Measurements from ENCODE around the gene RAB21. TPM values are rescaled to one million over a fixed set of nuclear protein-coding genes. Genes with fewer than 3 reads are reported as not detected.

The RAB21 gene
- polyA plus RNA-seq, 4 donors = 59.6 to 70.3 (median 67.4) TPM

Other genes starting within 250 kb of the RAB21 start
- gene ZFC3H1, start 91.0 kb upstream of the RAB21 start, polyA plus RNA-seq (ENCODE audit: insufficient read length in 4 of 4) = 10 to 100 TPM; 43.3 to 97.1 (median 62.1) TPM
- 10 to 100 TPM; 14.4 to 16.5 (median 15.9) TPM for gene THAP2, start 90.6 kb upstream of the RAB21 start, polyA plus RNA-seq (ENCODE audit: insufficient read length in 4 of 4)
- gene TMEM19, start 68.8 kb upstream of the RAB21 start, polyA plus RNA-seq (ENCODE audit: insufficient read length in 4 of 4) = 10 to 100 TPM; 32.4 to 43.3 (median 36.1) TPM
- gene TBC1D15, start 84.9 kb downstream of the RAB21 start, polyA plus RNA-seq (ENCODE audit: insufficient read length in 4 of 4) = 10 to 100 TPM; 45.9 to 65.6 (median 52.4) TPM
- under 1 TPM in 1 of 4 donors, not detected in 3; 0.17 TPM for gene TPH2, start 184.0 kb downstream of the RAB21 start, polyA plus RNA-seq (ENCODE audit: insufficient read length in 4 of 4)